ENCODE data around the gene PRR13.
"Not testable (repeated sequence)": the region's sequence is repeated elsewhere in the genome, so short reads cannot be mapped to it uniquely, and the experiment has no call there.

Gene PRR13

DNA sequence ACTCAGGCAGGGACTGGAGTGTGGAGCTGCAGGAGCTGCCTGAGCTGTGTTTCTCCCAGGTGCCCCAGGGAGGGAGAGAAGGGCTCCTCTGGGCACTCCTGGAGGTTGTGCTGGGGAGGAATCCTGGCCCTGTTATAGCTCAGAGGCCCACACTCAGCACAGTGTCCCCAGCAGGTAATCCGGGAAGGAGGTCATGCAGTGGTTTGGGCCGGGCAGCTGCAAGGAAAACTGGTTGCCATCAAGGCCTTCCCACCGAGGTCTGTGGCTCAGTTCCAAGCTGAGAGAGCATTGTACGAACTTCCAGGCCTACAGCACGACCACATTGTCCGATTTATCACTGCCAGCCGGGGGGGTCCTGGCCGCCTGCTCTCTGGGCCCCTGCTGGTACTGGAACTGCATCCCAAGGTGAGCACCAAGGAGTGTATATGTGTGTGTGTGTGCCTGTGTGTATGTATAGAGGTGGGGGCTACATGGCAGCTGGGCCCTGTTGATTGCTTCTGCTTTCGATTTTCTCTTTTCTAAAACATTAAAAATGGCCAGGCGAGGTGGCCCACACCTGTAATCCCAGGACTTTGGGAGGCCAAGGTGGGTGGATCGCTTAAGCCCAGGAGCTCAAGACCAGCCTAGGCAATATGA is 15.9 kb upstream of the PRR13 start:
- Mint-ChIP-seq H3K9me3 (no peaks in the 10 kb centered on the region), H3K4me1 (peaks cover 15% of the 10 kb centered on the region), H3K27ac (no peak overlapping the region), H3K27me3 (no peaks in the 10 kb centered on the region), H3K36me3 (no peaks in the 10 kb centered on the region), H3K4me3 (no peak overlapping the region)

DNA sequence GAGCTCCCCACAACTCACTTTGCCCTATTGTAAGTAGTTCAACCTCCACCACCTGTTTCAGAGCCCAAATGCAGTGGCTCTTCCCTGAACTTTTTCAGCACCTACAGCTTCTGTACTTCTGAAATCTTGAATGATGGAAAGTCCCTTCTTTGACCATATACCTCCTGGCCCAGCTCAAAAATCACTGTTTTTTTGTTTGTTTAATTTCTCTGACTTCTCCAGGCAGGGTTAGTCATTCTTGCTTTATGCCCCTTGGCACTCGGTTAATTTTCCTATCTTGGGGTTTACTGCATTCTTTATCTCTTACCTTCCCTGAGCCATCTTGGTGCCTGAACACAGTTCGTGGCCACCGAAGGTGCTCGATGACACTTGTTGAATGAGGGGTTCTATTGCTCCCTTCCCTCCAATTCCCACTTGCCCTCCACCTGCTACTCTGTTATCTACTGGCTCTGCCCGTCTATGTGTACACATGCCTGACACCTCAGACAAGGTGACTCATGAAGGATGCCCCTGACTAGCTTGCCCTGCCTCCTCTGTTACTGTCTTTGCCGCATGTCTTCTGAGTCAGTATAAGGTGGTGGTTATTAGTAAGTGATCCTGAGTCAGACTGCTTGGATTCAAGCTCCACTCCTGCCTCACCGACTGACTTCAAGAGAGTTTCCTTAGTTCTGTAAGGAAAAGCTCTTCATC is 13.5 kb upstream of the PRR13 start:
- Mint-ChIP-seq H3K36me3 (no peaks in the 10 kb centered on the region), H3K27me3 (no peaks in the 10 kb centered on the region), H3K4me3 (no peak overlapping the region), H3K9me3 (no peaks in the 10 kb centered on the region), H3K27ac (peak overlapping the region; percentile 87), H3K4me1 (peaks cover 9% of the 10 kb centered on the region)

DNA sequence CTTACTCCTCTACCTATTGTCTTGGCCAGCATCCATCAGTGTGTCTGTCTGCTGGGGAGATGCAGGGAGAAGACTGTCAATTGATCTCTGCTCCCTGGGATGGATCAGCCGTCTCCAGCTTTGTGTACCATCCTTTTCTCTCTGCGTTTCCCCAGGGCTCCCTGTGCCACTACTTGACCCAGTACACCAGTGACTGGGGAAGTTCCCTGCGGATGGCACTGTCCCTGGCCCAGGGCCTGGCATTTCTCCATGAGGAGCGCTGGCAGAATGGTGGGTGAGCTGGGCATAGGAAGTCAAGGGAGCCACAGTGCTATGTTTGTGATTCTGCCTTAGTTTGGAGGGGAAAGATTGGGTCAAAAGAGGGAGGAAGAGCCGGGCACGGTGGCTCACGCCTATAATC is 12.8 kb upstream of the PRR13 start:
- Mint-ChIP-seq H3K4me3 (no peak overlapping the region), H3K4me1 (peaks cover 9% of the 10 kb centered on the region)

DNA sequence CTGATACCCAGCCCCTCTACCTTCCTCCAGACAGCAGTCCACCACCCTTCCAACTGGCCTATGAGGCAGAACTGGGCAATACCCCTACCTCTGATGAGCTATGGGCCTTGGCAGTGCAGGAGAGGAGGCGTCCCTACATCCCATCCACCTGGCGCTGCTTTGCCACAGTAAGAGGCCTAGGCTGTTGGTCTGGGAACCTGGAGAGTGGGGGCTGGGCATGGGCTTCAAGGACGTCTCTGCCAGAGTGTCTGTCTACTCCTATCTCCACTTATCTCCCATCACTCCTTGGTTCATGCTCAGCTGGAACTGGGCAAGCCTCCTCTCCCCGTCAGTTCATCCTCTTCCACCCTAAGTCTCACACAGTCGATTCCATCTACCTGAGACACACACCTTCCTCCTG is 11.4 kb upstream of the PRR13 start:
- H3K27ac Mint-ChIP-seq, result no peak overlapping the region
- H3K9me3 Mint-ChIP-seq, result no peaks in the 10 kb centered on the region
- no peak overlapping the region for H3K4me3 Mint-ChIP-seq
- no peaks in the 10 kb centered on the region for H3K36me3 Mint-ChIP-seq
- no peaks in the 10 kb centered on the region for H3K27me3 Mint-ChIP-seq
- peaks cover 9% of the 10 kb centered on the region for H3K4me1 Mint-ChIP-seq

More for the DNA sequence above, 12.8 kb upstream of the PRR13 start:
- H3K27me3 Mint-ChIP-seq, result no peaks in the 10 kb centered on the region
- H3K9me3 Mint-ChIP-seq, result no peaks in the 10 kb centered on the region
- H3K27ac Mint-ChIP-seq, result no peak overlapping the region
- H3K36me3 Mint-ChIP-seq, result no peaks in the 10 kb centered on the region

DNA sequence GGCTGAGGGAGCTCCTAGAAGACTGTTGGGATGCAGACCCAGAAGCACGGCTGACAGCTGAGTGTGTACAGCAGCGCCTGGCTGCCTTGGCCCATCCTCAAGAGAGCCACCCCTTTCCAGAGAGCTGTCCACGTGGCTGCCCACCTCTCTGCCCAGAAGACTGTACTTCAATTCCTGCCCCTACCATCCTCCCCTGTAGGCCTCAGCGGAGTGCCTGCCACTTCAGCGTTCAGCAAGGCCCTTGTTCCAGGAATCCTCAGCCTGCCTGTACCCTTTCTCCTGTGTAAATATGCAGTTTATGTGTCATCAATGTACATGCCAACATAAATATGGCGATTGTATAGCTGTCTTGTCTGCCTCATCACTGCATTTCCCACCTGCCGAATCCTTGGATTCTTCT is 10.3 kb upstream of the PRR13 start:
- no peaks in the 10 kb centered on the region for H3K27me3 Mint-ChIP-seq
- no peaks in the 10 kb centered on the region for H3K36me3 Mint-ChIP-seq
- H3K4me1 Mint-ChIP-seq, result peaks cover 9% of the 10 kb centered on the region
- no peaks in the 10 kb centered on the region for H3K9me3 Mint-ChIP-seq
- H3K4me3 Mint-ChIP-seq, result no peak overlapping the region
- H3K27ac Mint-ChIP-seq, result no peak overlapping the region

DNA sequence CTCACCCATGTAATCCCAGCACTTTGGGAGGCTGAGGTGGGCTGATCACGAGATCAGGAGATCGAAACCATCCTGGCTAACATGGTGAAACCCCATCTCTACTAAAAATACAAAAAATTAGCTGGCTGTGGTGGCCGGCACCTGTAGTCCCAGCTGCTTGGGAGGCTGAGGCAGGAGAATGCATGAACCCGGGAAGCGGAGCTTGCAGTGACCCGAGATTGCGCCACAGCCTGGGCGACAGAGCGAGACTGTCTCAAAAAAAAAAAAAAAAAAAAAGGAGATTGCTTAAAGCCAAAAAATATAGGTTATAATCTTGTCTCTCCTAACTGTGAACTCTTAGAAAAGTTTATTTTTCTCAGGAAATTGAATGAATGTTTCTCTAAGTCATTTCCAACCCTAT is 6.2 kb upstream of the PRR13 start:
- not testable (repeated sequence) for H3K27ac Mint-ChIP-seq, H3K4me3 Mint-ChIP-seq, H3K4me1 Mint-ChIP-seq, H3K36me3 Mint-ChIP-seq, H3K9me3 Mint-ChIP-seq, H3K27me3 Mint-ChIP-seq

DNA sequence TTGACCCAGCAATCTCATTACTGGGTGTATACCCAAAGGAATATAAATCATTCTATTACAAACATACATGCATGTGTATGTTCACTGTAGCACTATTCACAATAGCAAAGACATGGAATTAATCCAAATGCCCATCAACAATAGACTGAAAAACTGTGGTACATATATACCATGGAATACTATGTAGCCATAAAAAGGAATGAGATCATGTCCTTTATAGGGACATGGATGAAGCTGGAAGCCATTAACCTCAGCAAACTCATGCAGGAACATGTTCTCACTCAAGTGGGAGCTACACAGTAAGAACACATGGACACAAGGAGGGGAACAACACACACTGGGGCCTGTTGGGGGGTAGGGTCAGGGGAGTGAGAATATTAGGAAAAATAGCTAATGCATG is 2.0 kb upstream of the PRR13 start:
- H3K9me3 Mint-ChIP-seq, H3K27me3 Mint-ChIP-seq, H3K36me3 Mint-ChIP-seq, H3K27ac Mint-ChIP-seq: not testable (repeated sequence)
- peak overlapping the region; percentile 23 for H3K4me3 Mint-ChIP-seq
- peaks cover 24% of the 10 kb centered on the region for H3K4me1 Mint-ChIP-seq

DNA sequence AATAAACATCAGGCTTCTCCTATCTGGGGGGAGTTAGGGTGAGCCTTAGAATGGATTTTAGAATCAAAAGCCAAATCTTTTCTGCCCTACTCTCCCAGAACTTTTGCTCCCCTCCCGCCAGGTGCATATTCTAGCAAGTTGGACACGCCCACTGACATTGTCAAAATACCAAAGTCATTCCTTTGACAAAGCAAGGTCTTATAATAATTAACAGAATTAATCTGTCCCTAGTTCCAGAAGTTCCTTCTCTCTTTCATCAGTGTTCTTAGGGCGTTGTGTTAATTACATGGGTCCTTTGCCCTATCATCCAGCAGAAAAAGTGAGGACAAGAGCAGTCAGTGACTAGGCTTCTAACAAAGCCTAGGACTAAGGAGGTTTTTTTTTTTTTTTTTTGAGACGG is 2.4 kb downstream of the PRR13 start:
- no peaks in the 10 kb centered on the region for H3K9me3 Mint-ChIP-seq
- H3K27me3 Mint-ChIP-seq, result no peaks in the 10 kb centered on the region
- peaks cover 42% of the 10 kb centered on the region for H3K4me1 Mint-ChIP-seq
- H3K27ac Mint-ChIP-seq, result peak overlapping the region; percentile 86
- peak overlapping the region; percentile 70 for H3K4me3 Mint-ChIP-seq
- peaks cover 11% of the 10 kb centered on the region for H3K36me3 Mint-ChIP-seq

DNA sequence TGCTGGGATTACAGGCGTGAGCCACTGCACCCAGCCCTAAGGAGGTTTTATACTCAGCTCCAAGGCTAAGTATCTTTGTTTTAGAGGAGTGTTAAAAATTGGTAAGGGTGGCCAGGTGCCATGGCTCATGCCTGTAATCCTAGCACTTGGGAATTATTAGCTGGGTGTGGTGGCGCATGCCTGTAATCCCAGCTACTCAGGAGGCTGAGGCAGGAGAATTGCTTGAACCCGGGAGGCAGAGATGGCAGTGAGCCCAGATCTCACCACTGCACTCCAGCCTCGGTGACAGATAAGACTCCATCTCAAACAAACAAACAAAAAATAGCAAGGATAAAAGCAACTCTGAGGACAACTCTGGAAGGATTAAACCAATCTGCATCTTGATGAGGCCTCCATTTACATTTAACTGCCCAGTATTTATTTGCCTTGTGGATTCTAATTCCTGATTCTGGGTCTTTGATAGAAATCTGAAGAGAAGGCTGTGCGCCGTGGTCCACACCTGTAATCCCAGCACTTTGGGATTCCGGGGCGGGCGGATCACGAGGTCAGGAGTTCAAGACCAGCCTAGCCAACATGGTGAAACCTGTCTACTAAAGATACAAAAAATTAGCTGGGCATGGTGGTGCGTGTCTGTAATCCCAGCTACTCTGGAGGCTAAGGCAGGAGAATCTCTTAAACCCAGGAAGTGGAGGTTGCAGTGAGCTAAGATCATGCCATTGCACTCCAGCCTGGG is 3.2 kb downstream of the PRR13 start:
- H3K9me3 Mint-ChIP-seq, H3K27me3 Mint-ChIP-seq: not testable (repeated sequence)
- peaks cover 11% of the 10 kb centered on the region for H3K36me3 Mint-ChIP-seq
- peak overlapping the region; percentile 12 for H3K27ac Mint-ChIP-seq
- peak overlapping the region; percentile 26 for H3K4me3 Mint-ChIP-seq
- H3K4me1 Mint-ChIP-seq, result peaks cover 42% of the 10 kb centered on the region

DNA sequence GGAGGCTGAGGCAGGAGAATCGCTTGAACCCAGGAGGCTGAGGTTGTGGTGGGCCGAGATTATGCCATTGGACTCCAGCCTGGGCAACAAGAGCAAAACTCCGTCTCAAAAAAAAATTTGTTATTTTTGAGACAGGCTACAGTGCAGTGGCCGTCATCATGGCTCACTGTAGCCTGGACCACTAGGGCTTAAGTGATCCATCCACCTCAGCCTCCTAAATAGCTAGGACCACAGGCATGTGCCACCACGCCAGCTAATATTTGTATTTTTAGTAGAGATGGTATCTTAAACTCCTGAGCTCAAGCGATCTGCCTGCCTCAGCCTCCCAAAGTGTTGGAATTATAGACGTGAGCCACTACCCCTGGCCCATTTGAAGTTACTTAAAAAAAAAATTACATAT is 9.4 kb downstream of the PRR13 start:
- Mint-ChIP-seq H3K4me1 (peaks cover 43% of the 10 kb centered on the region), H3K27ac (peak overlapping the region; percentile 55), H3K4me3 (no peak overlapping the region), H3K9me3 (no peaks in the 10 kb centered on the region), H3K36me3 (peaks cover 23% of the 10 kb centered on the region), H3K27me3 (no peaks in the 10 kb centered on the region)

DNA sequence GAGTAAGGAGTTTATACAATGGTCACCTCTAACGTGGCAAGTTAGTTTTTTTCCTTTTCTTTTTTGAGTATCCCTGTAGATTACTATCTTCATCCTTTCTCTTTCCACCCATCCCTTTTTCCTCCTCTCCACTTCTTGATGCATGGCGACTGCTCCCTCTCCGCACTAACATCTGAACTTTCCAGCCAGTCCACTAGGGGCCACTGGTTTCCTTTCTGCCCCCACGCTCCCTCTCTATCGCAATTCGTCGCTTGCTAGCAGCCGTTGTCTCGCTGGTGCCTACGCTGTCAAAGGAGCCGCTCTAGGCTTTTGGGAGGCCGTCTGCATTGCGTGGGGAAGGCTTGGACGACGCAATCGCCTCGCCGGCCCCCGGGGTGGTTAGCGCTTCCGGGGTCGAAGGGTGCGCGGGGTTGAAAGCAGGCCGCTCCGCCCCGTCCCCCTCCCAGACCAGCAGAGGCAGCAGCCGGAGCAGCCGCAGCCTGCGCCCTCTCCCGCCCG is 10.2 kb downstream of the PRR13 start, which contains the start of gene PCBP2:
Gene PCBP2 (plus strand): TSS at position 442 of the 498 bp plus-strand sequence. CDS start 2,699 bp downstream, outside the sequence.
- Mint-ChIP-seq H3K9me3 (no peaks in the 10 kb centered on the region), H3K27me3 (no peaks in the 10 kb centered on the region), H3K36me3 (peaks cover 24% of the 10 kb centered on the region), H3K4me3 (peak within 1 kb of the TSS; percentile 97), H3K27ac (peak within 1 kb of the TSS; percentile 100), H3K4me1 (peaks cover 39% of the 10 kb centered on the region)

DNA sequence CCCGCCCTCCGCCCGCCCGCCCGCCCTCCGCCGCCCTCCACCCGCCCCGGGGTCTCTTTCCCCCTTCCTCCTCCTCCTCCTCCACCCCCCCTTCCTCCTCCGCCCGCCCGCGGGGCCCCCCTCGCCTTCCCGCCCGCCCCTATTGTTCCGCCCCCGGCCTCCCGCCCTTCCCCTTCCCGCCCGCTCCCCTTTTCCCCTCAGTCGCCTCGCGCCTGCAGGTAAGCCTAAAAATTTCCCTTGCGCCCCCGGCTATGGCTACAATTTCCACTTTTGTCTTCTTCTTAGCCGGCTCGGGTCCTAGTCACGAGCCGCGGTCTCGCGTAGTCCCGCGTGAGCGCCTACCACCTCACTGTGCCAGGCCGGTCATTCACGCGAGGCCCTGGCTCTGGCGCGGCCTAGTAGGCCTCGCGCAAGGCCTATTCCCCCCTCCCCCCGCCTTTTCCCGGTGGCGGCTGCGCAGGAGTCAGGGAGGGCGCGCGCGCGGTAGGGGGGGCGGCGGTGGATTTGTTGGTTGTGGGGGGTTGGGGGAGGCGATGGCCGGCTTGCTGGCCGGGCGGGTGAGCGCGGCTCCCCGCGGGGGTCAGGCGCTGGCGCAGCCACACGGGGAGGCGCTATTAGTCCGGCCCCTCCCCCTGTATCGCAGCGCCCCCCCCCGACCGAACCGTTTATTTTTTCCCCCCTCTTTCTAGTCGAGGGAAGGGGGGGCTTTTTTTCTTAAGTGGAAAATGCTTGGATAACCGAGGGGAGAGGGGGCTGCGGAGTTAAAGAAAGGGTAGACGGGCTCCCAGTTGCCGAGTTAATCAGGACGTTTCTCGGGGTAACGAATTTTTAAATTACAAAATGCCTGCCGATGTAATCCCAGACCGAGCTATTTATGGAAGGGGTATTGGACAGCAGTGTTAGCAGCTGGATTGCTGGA is 10.9 kb downstream of the PRR13 start:
- Mint-ChIP-seq H3K27me3 (no peaks in the 10 kb centered on the region), H3K27ac (peak overlapping the region; percentile 100), H3K4me3 (peak overlapping the region; percentile 97), H3K4me1 (peaks cover 43% of the 10 kb centered on the region), H3K9me3 (no peaks in the 10 kb centered on the region), H3K36me3 (peaks cover 26% of the 10 kb centered on the region)

DNA sequence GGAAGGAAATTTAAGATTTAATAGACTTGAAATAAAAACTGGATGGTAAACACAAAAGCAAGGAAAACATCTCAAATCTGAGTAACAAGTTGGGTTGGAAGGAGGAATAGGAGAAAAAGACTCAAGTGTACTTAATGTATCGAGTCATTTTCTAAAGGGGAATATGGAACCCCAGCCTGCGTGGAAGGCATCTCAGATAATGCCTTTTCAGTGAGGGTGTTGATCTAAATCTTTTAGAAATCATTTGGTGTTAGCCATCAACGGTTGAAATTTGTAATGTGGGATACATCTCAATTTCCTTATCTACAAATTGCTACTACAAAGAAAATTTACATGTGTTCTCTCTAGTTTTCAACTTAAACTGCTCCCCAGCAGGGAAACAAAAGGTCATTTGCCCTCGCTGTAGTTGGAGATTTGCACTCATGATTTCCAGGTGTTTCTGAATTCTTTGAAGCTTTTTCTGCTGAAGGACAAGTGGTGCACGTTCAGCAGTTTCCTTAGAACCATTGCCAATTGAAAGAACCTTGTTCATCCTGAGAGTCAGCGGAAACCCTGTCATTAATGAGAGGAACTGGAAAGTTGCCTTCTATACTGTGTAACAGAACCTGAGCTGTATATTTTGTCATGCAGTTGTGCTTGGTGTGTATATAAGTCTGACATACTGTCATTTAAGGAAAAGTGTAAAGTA is 12.6 kb downstream of the PRR13 start:
- no peaks in the 10 kb centered on the region for H3K27me3 Mint-ChIP-seq
- H3K27ac Mint-ChIP-seq, result peak overlapping the region; percentile 65
- peak overlapping the region; percentile 97 for H3K4me3 Mint-ChIP-seq
- H3K4me1 Mint-ChIP-seq, result peaks cover 45% of the 10 kb centered on the region
- H3K9me3 Mint-ChIP-seq, result no peaks in the 10 kb centered on the region
- H3K36me3 Mint-ChIP-seq, result peaks cover 27% of the 10 kb centered on the region

DNA sequence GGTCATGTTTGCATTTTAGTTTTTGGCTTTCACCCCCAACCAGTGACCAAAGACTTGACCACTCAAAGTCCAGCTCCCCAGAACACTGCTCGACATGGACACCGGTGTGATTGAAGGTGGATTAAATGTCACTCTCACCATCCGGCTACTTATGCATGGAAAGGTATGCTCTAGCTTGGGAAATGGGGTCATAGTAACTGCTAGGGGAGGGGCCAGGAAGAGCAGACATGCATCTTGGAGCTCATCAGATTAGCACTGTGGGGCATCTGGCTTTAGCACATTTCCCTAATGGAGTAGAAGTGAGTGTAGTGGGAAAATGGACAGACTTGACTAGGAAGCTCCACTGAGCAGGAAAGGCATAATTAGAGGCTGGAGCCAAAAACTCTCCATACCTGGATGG is 13.2 kb downstream of the PRR13 start:
- no peaks in the 10 kb centered on the region for H3K9me3 Mint-ChIP-seq
- peak overlapping the region; percentile 65 for H3K27ac Mint-ChIP-seq
- H3K27me3 Mint-ChIP-seq, result no peaks in the 10 kb centered on the region
- peaks cover 28% of the 10 kb centered on the region for H3K36me3 Mint-ChIP-seq
- peaks cover 47% of the 10 kb centered on the region for H3K4me1 Mint-ChIP-seq
- H3K4me3 Mint-ChIP-seq, result peak overlapping the region; percentile 97
